NOMO-1 treated with DMSO at 0.1 percent for 48 hours (cell line): ENCODE results near the gene RAB6B.

Experiments
- DNase-seq: peaks from one replicate; lab custom pipeline; 2025; ENCODE audit not compliant: unreplicated experiment; lab: John Stamatoyannopoulos, UW

Gene RAB6B

DNA sequence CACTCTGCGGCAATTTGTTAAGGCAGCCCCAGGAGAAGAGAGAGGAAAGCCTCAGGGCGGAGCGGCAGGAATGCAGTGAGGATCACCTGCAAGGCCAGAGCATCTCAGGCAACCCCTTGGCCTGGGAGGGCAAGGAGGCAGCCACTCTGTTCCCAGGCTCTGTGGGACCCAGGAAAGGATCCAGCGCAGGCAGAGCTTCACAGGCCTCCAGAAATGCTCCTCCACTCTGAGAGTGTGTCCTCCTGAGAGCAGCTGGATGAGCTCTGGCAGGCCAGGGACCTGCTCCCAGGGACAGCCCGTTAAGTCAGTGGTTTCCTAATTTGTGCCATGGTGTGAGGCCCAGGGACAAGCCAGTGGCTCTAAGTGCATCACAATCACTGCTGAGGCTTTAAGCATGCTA, 35.2 kb downstream of the RAB6B start:
- DNase-seq, result no peak

DNA sequence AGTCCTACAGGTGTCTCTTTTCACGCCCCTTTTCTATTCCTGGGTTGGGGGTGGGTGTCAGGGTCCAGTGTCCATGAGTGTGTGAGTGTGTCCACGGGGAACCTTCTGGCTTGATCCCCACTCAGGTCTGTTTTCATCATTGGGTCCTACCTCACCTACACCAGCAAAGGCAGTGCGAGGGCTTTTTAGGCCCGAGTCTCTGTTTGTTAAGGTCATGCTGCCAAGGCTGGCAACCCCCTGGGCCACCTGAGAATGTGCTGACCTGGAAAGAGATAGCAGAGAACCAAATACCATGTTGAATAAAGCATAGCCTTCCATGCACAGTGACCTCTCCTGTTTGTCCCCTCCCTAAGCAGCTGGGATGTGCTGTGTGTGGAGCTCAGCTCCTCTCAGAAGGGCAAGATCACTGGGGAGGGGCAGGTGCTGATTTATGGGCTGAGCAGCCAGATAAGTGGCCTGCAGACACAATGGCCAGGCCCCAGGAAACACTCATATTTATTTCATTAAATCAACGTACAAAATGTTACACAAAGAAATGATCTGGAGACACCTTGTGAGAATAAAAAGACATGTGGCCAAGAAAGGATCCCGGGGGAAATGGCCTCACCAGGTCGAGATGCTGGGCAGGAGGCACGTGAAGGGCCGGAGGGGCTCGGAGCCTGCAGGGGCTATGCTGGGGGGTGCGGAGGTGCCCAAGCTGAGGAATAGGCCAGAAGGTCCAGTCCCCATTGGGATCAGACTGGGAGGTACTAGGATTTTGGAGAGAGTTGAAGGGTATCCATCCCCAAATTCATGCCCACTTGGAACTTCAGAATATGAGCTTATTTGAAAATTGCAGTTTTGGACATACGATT, 36.1 kb downstream of the RAB6B start:
- DNase-seq, result no peak

DNA sequence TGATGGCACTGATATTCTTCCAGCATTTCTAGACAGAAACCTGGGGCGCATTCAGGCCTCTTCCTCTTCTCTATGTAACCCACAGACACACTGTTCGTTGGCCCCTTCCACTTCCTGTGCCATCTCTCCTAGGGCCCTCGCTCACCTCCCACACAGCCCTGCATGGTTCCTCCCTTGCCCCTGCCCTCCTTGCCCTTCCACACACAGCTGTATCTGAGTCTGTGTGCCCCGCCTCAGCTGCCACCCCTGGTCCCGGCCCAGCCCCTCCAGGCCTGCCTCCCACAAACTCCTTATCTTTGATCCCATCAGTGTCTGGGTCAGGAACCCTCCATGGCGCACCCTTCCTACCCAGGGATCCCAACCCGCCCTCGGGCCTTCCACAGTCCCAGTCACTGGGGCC, 37.9 kb downstream of the RAB6B start:
- peak; percentile 61 for DNase-seq

DNA sequence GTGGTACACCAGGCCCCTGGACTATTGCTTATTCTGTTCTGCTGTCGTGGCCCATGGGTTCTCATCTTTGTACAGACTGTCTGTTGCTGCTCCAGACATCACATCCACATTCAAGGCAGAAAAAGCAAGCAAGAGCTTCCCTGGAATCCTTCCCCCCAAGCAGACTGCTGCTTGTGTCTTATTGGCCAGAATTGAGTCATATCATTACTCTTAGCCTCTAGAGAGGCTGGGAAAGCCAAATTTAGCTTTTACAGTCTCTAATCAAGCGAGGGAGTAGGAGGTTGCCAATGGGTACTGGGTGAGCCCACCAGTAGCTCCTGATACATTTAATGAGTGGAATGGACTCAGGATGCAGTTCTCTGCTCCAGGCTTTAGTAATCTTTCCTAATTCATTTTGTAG, 39.4 kb downstream of the RAB6B start:
- DNase-seq, result no peak

DNA sequence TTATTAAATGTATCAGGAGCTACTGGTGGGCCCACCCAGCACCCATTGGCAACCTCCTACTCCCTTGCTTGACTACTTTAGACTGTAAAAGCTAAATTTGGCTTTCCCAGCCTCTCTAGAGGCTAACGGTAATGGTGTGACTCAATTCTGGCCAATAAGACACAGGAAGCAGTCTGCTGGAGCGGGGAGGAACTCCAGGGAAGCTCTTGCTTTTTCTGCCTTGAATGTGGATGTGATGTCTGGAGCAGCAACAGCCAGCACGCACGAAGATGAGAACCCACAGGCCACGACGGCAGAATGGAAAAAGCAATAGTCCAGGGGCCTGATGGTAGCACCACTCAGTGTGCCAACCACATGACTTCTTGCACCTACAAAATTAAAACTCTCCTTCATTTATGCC, 39.9 kb downstream of the RAB6B start:
- no peak for DNase-seq

DNA sequence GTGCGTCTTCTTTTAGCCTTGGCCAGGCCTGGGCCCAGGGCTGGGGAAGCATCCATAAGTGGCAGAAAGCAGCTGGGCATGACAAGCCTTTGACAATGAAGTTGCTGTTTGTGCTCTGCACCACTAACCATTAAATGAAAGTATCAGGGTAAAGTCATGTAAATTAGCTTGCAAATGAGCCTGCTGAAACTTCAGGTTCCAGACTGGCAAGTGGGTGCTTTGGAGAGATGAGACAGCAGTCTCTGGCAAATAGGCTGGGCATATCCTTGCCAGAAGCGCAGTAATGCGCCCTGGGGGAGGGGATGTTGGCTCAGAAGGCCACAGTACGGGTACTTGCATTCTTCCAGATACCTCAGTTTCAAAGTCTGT, 40.7 kb downstream of the RAB6B start:
- DNase-seq, result no peak

DNA sequence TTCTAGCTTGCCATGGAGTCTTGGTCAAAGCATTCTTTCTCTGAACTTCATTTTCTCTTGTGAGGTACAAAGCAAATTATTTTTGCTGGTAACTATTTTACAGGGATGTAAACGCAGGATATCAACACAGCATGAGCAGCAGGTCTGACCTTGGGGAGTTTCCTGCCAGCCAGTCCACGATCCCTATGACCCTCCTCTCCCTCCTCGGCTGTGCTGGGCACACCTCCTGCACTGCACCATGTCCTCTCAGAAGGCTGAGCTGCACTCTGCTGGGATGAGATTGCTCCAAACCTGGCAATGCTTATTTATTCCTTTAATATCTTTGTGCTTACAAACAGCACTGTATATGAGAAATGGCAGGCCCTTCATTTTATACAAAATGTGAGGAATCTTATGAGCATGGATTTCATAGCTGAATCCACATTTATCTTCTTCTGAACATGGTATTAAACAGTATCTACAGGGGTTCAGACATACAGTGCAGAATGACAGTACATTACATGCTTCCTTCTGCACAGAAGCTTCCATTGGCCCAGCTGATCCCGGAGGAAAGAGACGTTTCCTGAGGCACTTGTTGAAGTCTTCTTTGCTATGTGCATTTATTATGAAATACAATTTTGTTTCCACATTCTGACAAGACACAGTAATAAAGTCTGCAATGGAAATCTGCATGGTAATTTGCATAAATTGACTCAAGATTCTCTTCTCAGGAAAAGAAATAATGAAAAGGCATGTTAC, 41.2 kb downstream of the RAB6B start:
- no peak for DNase-seq

DNA sequence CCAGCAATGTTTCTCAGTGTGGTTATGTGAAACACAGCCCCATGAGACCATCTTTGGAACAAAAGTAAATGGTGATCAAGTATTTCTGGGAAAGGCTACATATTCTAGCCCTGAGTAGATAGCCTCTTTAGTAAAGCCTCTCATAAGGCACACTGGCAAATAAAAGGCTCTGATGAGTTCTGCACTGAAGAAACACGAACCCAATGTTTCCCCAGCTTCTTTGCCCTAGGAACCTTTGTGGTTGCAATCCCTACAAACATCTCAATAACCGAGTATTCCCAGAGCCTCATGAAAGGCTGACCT, 41.8 kb downstream of the RAB6B start:
- no peak for DNase-seq

DNA sequence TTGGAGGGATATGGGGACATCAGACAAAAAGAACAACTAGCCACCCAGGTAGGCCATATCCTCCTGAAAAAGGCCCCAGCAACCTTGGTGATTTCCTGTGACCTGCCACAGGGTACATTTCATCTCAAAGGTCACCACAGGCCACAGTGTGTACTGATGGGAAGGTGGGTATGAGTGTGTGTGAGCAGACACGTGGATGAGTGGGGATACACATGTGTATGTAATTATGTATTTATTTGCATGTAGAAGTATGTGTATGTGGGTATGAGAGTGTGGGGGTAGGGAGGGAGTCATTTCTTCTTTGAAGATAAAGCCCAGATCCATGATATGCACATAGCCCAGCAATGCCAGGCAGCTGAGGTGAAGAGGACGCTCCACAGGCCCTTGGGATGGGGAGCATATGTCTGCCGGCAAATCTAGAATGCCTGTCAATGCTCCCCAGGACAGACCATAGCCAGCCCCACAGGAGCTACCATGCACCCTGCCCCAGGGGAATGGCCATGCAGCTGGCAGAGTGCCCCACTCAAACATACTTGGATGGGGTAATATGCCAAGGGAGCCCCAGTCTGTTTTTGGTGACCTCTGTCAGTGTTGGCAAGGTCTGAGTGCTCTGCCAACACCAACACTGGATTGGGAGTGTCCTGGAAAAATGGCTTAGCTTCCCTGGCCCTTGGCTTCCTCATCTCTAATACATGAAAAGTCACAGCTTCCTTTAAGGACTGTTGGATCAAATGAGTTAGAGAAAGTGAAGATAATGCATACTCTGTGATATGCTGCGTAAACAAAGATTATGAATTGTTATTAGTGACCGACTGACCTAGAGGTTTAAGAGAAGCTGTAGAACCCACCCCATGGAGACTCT, 42.4 kb downstream of the RAB6B start:
- no peak for DNase-seq

DNA sequence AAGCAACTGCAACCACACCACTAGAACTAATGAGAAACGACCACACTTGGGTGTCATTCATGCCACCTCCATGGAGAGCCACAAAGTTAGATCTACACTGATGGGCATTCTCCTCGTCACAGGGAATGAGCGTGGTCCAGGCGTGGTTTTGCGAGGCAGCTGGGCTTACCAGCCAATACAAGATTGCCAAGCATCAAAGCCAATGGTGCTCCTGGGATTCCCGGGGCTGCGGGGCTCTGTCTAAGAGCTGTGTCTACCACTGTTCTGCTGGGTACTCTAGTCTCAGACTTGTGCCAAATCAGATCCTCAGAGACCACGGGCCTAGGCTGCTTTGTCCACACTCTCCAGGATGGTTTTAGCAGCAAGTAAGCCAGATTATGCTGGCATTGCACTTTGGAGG, 43.8 kb downstream of the RAB6B start:
- DNase-seq, result no peak

DNA sequence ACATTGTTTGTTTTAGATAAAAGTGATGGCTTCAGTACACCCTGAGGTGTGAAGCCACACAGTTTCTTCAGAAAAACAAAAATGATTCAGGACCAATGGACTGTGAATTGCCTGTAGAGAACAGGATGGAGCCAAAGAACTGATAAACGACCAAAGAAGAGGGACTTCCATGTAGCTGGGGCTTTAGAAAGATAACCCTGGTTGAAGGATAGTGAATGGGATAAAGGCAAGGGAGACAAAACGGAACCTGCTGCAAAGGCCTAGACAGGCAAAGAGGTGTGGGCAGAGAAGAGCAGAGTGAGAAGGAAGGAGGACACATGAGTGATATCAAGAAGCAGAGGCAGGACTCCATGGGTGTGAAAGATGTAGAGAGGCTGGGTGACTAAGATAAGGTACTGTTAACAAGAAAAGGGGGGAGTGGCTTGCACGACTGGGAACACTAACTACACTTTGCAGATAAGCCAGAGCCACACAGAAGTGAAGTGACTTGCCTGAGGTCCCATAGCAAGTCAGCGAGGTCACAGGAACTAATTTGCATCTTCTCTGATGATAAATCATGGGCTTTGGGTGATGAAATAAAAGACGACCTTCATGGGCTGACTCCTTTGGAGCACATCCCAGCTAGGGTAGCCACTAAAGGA, 44.3 kb downstream of the RAB6B start:
- no peak for DNase-seq

DNA sequence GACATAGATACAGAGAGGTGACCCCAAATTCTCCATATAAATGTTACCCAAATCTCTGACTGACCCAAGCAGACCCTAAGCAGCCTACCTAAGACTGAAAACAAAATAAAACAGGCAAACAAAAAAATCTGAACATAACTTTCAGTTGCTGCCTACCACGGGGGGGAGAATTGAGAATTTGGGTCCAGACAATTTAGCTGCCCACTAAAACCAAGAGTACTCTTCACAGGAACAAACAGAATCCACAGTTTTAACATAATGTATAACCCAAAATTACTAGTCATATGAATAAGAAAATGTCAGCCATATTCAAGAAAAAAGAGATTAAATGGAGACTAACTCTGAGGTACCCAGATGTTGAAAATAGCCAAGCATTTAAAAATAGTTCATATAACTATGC, 45.6 kb downstream of the RAB6B start:
- DNase-seq, result no peak

DNA sequence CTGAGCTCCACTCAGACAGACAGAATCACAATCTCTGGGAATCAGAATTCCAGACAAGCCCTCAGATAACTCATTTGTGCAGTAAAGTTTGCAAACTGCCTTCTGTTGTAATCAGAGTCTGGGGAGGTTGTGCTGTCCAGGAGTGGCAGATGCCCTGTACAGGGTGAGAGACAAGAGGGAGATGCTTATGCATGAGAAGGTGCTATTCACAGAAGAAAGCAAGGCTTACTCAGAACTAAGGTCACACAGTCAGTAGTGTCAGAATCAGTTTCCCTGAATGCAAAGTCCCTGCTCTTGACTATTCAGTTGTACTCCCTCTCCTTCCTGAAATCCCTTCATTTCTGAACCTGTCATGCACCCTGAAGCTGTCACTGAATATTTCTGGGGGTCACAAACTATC, 46.3 kb downstream of the RAB6B start:
- DNase-seq, result no peak

DNA sequence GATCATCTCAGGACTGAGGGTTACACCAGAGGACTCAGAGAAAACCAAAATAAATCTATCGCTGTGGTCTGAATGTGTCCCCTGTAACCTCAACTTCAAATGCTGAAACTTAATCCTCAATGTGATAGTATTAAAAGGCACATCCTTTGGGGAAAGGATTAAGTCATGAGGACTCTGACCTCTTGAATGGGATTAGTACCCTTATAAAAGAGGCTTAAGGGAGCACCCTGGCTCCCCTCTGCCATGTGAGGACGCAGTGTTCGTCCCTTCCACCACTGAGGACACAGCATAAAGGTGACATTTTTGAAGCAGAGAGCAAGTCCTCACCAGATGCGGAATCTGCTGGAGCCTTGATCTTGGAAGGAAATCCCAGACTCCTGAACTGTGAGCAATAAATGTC, 50.6 kb downstream of the RAB6B start:
- no peak for DNase-seq

DNA sequence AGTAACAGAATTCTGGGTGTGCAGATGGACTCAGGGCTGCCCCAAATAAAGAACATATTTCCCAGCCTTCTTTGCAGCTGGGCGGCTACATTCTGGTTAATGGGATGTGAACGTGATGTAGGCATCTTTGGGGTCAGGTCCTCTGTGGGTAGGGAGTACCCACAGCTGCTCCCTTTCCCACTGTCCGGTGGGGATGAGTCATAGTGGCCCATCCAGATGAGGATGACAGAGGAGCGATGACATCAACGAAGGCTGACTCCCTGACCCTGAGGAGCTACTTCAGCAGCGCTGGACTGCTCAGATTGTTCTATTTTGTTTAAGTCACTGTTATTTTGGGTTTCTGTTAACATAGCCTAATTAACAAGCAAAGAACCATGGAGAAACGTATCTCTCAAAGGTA, 52.0 kb downstream of the RAB6B start:
- no peak for DNase-seq

DNA sequence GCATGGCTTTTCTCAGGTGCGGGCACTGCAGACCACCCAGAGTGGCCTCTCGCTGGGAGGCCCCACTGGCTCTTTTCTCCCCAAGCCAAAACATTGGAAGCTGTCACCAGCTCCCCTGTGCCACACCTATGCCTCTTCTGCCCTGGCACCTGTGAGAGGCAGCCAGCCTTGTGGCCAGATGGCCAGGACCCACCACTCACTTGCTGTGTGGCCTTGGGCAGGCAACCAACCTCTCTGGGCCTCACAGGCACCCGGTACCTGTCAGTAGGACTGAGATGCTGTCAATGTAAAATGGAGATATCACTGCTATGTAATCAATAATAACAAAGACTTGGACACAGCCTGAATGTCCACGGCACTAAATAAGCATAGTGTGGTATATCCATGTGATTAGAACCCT, 53.5 kb downstream of the RAB6B start:
- DNase-seq, result no peak

DNA sequence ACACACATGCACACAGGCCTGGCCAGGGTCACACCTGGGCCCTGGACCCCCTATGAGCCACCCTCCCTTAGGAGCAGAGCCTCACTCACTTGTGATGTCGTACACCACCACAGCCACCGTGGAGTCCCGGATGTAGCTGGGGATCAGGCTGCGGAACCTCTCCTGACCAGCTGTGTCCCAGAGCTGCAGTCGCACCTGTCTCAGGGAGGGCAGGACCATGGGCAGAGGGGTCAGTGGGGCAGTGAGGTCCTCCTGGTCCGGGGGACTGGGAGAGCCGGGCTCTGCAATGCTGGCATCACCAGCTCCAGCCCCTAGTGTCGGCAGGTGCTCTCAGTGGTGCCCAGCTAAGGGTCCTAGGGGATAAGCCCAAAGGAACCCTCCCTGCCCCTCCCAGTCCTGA, 54.5 kb downstream of the RAB6B start:
- no peak for DNase-seq

DNA sequence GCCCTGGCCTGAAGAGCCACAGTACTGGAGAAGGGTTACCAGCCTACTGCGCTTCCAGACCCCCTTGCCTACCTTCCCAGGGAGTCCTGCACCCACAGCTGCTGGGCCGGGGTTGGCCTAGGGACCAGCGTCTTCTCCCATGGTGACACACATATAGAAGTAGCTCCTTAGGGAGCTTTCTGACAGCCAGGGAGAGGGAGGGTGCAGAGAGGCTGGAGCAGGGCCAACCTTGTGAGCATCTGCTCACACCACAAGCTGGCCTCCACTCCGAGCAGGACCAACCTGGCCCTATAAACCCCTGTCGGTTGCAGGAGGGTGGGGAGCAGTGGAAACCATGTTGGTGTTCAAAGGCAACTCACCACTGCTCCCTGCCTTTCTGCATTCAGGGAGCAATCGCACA, 54.9 kb downstream of the RAB6B start:
- no peak for DNase-seq

DNA sequence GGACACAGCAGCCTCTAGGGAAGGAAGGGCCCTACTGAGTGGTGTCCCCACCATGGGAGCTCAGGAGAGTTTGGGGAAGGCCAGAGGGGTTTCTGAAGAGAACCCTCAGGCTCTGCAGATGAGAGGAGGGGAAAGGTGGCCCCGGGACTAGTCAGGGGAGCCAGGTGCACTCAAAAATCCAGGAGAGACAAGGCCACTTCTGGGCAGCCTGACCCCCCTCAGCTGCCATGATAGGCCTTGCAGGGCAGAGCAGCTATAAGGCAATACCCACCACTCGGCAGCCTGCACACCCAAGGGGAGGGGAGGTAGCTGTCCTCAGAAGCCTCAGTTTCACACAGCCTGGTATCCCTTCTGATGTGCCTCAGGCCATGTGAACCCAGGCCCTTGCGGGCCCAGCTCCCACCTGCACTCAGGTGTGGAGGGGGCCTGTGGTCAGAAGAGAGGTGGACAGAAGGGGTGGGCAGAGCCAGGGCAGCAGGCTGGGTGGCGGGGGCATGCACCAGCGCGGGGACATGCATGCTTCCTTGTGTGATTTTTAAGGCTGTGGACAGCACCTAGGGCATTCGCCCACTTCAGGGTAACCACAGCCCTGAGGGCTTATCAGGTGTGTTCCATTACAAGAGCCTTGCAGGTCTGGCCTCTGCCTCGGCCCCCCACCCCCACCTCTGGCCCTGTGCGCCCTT, 55.5 kb downstream of the RAB6B start:
- DNase-seq, result no peak

DNA sequence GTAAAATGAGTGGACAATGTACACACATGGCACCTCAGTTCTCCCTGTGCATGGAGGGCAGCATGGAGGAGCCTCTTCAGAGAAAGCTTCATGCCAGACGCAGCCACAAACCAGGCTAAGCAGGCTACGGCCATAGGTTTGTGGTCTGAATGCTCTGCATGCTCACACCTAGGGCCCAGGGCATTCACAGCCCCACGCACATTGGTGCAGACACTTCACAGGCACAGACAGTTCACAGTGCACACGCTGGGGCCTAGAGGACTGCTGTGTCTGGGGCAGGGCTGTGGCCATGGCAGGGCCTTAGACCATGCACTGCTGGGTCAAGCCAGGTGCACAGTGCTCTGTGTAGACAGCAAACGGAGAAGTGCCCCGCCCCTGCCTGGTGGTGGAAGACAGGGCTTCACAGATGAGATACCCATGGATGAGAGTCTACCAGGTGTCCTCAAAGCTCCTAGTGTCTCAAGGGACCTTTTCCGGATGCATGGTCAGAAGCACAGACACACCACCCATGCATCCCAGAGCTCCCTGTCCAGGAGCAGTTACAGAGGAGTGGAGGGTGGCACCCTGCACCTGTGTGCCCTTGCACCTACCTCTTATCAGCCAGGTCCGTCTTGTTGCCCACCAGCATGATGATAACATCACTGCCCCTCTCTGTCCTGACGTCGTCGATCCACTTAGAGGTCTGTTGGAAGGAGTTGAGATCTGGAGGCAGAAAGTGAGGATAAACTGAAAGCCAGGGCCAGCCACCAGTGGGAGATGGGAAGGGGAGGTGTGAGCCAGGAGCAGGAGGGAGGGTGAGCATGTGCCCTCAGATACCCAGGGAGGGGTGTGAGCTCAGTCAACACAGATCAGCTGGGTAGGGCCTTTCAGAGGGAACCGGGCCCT, 56.5 kb downstream of the RAB6B start:
- DNase-seq, result no peak
